HG03354 (cell line): ENCODE measurements around the gene KBTBD12.

Source experiments
- ATAC-seq: cut with Tn5 transposase; IDR thresholded peaks from one replicate; pipeline ENCODE4 v1.9.1; 2021; ENCODE audit warnings: mild to moderate bottlenecking; ENCODE audit not compliant: unreplicated experiment, poor library complexity, severe bottlenecking

KBTBD12 gene

DNA sequence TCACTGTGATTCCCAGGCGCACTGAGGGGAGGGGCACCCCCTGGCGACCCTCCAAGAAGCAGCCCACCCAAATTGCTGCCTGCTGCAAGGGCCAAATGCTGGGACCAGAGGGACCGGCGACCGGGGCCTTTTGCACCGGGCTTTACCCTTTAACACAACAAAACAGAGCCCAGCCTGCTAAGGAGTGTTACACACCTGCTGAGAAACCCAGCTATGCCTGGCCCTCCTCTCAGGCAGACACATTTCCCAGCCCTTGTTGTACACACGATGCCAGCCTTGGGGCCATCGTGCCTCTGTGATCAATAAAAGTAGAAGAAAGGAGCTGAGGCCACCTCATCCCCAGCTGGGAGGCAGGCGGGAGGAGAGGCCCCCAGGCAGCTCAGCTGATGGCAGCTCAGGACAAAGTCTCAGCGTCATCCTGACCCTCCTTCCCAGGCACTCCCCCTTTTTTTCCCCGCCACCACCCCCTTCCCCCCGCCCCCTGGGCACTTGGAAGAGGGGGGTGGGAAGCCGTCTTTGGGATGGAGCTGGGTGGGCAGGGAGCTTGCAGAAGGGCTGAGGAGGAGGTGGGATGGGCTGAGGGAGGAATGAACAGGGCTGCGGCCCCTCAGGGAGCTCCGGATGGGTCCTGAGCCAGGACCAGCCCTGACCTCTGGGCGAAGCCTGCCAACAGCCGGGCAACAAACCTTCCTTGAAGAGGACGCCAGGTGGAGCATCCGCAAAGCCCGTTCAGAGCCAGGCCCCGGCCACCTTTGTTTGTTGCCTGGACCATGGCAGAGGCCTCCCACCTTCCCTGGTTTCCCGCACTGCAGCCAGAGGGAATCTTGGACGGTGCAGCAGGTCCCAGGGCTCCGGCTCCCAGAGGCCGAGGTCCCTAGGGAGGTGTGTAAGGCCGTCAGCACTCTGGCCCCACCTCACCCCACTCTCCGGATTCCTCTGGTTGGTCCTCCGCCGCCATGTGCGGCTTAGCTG lies 91.3 kb downstream of the KBTBD12 start:
- no peak for ATAC-seq

GRCh38 chr3:128007033-128007424 lies 92.0 kb downstream of the KBTBD12 start:
- ATAC-seq: no peak

DNA sequence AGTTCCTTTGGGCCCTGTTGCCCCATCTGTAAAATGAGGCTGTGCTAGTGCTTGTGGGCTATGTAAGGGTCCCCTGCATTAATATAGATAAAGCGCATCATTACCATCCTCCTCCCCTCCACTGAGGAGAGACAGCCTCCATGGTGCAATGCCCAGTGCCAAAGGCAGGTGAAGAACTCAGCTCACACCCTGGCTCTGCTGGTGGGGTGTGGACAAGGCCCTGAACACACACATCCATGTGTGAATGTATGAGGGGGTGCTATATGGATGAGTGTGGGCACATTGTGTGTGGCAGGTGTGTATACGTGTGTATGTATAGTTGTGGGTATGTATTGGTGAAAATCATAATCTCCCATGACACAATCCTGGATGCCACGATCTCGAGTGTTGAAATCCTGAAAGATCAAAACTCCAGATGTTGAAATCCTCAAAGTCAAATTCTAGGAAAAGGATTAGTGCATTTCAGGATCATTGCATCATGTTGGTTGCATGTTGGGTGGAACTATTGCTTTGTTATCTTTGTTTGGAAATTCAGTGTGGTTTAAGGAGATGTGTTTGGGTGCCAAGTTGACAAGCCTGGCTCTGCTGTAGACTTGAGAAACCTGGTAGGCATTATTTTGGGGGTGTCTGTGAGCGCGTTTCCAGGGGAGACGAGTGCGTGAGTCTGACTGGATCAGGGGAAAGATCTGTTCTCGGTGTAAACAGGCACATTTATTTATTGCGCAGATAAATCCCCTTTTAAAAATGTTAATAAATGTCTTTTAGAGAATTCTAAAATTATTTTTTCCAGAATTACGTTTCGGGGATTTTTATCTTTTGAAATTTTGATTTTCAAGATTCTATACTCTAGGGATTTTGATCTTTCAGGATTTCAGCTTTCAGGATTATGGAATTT lies 95.2 kb downstream of the KBTBD12 start:
- ATAC-seq: no peak

DNA sequence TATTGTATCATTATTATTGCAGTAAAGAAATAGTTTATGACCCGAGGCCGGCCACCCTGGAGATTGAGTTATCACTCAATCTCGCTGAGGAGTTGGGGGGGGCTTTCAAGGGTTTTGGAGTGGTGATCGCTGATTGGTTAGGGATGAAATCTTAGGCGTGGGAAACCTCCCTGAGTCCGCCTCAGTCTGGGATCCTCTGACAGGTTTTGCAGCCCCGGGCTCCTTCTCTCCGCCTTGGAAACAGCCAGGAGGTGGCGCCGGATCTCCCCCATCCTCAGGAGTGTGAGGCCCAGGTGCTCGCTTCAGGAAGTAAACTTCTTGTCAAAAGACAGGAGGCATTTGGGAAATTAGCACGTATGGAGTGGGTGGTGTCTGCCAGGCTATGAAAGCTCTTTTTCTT lies 96.1 kb downstream of the KBTBD12 start:
- no peak for ATAC-seq

GRCh38 chr3:128012050-128012449 lies 97.0 kb downstream of the KBTBD12 start:
- no peak for ATAC-seq

DNA sequence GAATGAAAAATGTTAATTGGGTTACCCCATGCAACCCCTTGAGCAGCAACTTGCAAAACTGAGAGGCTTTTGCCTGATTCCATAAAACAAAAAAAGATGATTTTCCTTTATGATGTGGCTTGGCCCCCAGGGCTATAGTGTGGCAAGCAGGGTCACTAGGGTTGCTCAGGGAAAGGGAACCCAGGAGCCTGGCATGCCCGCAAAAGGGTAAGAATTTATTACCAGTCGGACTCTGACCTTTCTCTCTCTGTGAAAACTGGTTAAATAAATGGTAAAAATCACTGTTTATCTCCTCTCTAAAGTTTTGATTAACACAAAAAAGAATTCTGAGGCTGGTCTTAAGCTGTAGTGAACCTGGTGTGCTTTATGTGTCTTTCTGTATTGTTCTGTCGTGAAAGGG lies 99.5 kb downstream of the KBTBD12 start:
- ATAC-seq: no peak

DNA sequence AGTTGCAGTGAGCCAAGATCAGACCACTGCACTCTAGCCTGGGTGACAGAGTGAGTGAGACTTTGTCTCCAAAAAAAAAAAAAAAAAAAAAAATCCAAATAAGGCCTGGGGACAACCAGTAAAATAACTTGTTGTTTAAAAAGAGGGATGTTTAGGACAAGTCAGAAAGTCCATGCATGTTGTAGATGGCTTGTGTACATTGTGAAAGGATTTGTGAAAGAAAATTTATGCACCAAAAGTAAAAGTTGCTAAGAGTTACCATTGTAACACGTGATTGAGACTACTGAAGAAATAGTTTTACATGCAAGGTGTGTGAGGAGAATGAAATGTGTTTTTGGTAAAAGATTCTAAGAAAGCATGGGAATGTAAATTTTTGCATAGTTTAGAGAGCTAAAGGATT lies 101.5 kb downstream of the KBTBD12 start:
- no peak for ATAC-seq

DNA sequence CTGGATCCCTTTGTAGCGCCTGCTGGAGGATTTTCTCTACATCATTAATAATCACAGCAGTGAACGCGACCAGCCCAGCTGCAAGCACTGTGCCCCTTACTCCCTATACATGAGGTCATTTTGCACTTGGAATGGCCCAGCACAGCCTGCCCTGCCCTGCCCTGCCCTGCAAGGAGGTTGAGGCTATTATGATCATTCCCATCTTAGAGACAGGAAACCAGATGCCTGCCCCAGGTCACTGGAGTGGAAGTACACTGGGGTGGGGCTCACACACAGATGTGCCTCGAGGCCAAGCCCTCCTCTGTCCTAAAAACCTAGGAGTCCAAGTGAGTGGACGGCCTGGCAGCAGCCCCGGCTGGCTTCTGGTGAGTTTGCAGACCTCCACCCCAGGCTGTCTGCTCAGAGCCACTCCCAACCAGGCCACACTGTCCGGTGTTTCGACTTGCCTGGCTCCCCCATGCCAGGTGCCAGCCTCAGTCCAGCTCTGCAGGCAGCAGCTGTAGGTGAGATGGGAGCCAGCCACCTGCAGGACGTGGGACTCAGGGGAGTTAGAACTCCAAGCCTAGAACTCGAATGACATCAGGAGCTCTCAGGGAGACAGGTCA lies 106.8 kb downstream of the KBTBD12 start:
- no peak for ATAC-seq

DNA sequence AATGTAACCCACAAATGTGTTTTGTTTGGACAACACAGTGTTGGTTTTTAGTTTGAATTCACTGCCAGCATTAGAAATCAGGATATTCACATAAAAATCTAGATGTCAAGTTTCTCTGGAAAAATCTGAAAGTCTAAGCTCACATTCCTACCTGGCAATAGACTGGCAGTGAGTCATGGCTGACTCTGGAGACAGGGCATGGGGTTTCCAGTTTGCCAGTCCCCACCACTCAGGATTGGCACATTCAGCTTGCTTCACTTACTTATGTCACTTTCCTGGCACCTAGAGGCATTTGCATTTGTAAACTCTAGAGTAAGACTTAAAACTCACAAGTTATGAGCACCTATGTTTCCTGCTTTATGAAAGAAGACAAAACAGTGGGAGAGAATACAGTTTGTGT lies 118.1 kb downstream of the KBTBD12 start:
- ATAC-seq: no peak

GRCh38 chr3:128036119-128036518 lies 121.1 kb downstream of the KBTBD12 start:
- ATAC-seq: no peak
